Psoas muscle (tissue), 8 donors: Measurements from ENCODE around the gene FSTL5. TPM values are rescaled to one million over a fixed set of nuclear protein-coding genes. Genes with fewer than 3 reads are reported as not detected.

Experiments used
- ATAC-seq, 4 donors: fragments of 200-7000 bp; cut with Tn5 transposase; one replicate each; pipeline ENCODE4 v1.9.1; 2020; ENCODE audit warnings: moderate library complexity in 3 of 4, mild to moderate bottlenecking in 2 of 4
- DNase-seq, 2 donors: peaks; one replicate each; pipeline ENCODE4 v3.0.0-alpha.2; 2020
- H3K27ac ChIP-seq: fragments of 200-600 bp; one replicate; pipeline ENCODE4 v1.8.0; 2022
- H3K27me3 ChIP-seq, 3 donors: fragments of 200-600 bp in 1 of 3; one replicate each; pipeline versions ENCODE4 v1.6.1 to v1.8.0; 2013 to 2022; ENCODE audit warnings: low read length in 2 of 3, mild to moderate bottlenecking in 2 of 3, moderate library complexity in 1 of 3; ENCODE audit not compliant: insufficient read depth in 3 of 3
- H3K36me3 ChIP-seq, 2 donors: fragments of 200-600 bp in 1 of 2; one replicate each; pipeline versions ENCODE4 v1.6.1 to v1.8.0; 2013 to 2022; ENCODE audit warnings: low read depth in 1 of 2, mild to moderate bottlenecking in 1 of 2, moderate library complexity in 1 of 2; ENCODE audit not compliant: insufficient read depth in 1 of 2
- H3K4me1 ChIP-seq: fragments of 200-600 bp; one replicate; pipeline ENCODE4 v1.8.0; 2022
- H3K4me3 ChIP-seq: fragments of 200-600 bp; one replicate; pipeline ENCODE4 v1.8.0; 2022; ENCODE audit warnings: mild to moderate bottlenecking
- H3K9me3 ChIP-seq: fragments of 200-600 bp; one replicate; pipeline ENCODE4 v1.8.0; 2022
- WGBS, 3 donors: extraction: QIAGEN DNeasy Blood & Tissue Kit; methylation state at CpG; one replicate each; pipeline versions ENCODE4 v1.1.6 to v1.1.7; 2013; 5-methylcytosine and 5-hydroxymethylcytosine counted together
- intact Hi-C, 2 donors: fragments of 100-400 bp; cut with DNase I; formaldehyde crosslinking; loops; one replicate each; pipeline versions ENCODE4 v1.11.0 to v1.14.2; 2022
- polyA plus RNA-seq, 3 donors: library from polyadenylated mRNA; stranded (reverse); fragments of 200-250 nt; gene quantifications; one replicate each; pipeline ENCODE4 v1.2.3, GENCODE V29; 2013
- total RNA-seq, 4 donors: library from RNA; stranded (reverse); fragmentation: NEBNext Ultra II Directional in 2 of 4; extraction: Animal tissue kit (Norgen Biotek cat#: 25700) in 2 of 4; gene quantifications; one replicate each; pipeline versions ENCODE4 v1.2.1 to v1.2.4, GENCODE V29; 2021 to 2023
- TF ChIP-seq, protein P1 (sequence below): fragments of 200-600 bp; IDR thresholded peaks from one replicate; pipeline ENCODE4 v1.8.0; 2022; ENCODE audit warnings: antibody characterized with exemption
- donor health status: healthy with polysubstance abuse.
- donor health status: DM: no; HTN: no; CAD: no; lungs with moderate emphysema.
- donor health status: Bipolar disorder and iron deficiency.
- donor health status: healthy.
- donor health status: DM: yes; HTN: yes; CAD: no.
- donor health status: DM: no; HTN: no; CAD: no.
- donor health status: DM: no; HTN: no; CAD: no.
- donor health status: DM: yes; HTN: yes; CAD: no.

FSTL5 gene
- total and polyA plus RNA-seq, 7 donors, result 0.01 TPM; not detected in 4

DNA sequence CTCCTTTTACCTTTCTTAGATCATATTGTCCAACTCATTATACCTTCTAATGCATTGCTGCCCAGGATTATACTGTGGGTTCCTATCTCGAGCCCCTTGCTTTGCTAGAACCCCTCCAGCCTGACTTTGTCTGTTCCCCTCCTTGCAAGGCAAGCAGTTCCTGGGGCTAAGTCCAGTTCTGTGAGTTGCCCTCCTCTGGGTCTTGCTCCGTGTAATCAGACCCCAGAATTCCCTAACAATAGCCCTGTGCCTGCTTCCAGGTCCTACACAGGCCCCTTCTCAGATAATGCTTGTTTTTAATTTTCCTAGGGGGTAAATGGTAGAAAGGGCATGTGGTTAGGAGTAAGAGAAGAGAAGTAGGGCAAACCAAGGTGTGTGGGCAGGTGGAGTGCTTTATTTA lies 145.9 kb downstream of the FSTL5 start:
- Histone ChIP-seq H3K4me3 (no peak overlapping the region), H3K27ac (no peak overlapping the region), H3K36me3 (no peaks in the 10 kb centered on the region), H3K27me3 (no peaks in the 10 kb centered on the region), H3K4me1 (no peaks in the 10 kb centered on the region), H3K9me3 (no peaks in the 10 kb centered on the region)
- DNase-seq, result no peak
- WGBS, 3 donors, result 56 to 67% (median 63%) methylated on average over 2 of the region's 2 CpGs
- no peak for ATAC-seq
- intact Hi-C loops, result no loop called here
- TF ChIP-seq, protein P1, sequence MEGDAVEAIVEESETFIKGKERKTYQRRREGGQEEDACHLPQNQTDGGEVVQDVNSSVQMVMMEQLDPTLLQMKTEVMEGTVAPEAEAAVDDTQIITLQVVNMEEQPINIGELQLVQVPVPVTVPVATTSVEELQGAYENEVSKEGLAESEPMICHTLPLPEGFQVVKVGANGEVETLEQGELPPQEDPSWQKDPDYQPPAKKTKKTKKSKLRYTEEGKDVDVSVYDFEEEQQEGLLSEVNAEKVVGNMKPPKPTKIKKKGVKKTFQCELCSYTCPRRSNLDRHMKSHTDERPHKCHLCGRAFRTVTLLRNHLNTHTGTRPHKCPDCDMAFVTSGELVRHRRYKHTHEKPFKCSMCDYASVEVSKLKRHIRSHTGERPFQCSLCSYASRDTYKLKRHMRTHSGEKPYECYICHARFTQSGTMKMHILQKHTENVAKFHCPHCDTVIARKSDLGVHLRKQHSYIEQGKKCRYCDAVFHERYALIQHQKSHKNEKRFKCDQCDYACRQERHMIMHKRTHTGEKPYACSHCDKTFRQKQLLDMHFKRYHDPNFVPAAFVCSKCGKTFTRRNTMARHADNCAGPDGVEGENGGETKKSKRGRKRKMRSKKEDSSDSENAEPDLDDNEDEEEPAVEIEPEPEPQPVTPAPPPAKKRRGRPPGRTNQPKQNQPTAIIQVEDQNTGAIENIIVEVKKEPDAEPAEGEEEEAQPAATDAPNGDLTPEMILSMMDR, result no peak

DNA sequence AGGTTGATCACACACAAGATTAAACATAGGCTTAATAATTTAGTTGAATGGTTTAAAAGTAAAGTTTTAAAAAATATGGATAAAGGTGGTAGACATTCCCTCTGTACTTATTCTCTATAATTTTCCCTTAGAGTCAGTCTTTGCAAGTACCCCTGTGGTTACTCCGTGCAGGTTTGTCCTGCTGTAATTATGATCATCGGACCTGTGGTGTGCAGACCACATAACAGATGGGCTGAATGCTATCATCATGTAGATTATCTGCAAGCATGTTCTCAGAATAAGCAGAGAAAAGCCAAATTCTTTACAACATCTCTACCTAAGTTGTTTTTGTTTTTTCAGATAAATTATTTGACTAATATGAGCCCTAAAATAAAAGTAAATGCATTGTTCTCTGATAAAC lies 146.8 kb downstream of the FSTL5 start:
- TF ChIP-seq, protein P1, result no peak
- intact Hi-C loops, result no loop called here
- DNase-seq (no peak), ATAC-seq (no peak)
- H3K36me3 ChIP-seq, result no peaks in the 10 kb centered on the region
- no peaks in the 10 kb centered on the region for H3K9me3 ChIP-seq
- 58 to 68% (median 65%) methylated on average over 2 of the region's 2 CpGs for WGBS, 3 donors
- no peak overlapping the region for H3K27ac ChIP-seq
- H3K4me1 ChIP-seq, result no peaks in the 10 kb centered on the region
- H3K27me3 ChIP-seq, result no peaks in the 10 kb centered on the region
- no peak overlapping the region for H3K4me3 ChIP-seq

DNA sequence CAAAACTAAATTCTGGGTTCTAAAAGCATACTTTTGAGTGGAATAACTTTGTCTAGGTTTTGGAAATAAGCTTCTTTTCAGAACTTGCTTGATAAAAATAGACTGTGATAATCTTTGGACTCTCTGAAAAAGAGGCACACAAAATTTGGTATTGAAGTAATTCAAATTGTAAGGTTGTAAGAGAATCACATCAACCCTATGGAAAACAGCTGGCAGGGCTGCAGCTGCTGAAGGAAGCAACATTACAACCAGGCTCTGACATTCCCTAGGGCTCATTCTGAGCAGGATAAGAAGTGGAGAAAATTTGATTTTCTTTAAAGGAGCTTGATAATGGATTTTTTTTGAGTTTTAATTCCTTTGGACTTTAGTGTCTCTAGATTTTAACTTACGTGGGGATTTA lies 147.6 kb downstream of the FSTL5 start:
- Histone ChIP-seq H3K27ac (no peak overlapping the region), H3K9me3 (no peaks in the 10 kb centered on the region), H3K36me3 (no peaks in the 10 kb centered on the region), H3K4me3 (no peak overlapping the region), H3K27me3 (no peaks in the 10 kb centered on the region), H3K4me1 (no peaks in the 10 kb centered on the region)
- WGBS, 3 donors, result 0% methylated on average over 1 of the region's 1 CpG
- DNase-seq, result no peak
- intact Hi-C loops, result no loop called here
- ATAC-seq, result no peak
- TF ChIP-seq, protein P1, result no peak

DNA sequence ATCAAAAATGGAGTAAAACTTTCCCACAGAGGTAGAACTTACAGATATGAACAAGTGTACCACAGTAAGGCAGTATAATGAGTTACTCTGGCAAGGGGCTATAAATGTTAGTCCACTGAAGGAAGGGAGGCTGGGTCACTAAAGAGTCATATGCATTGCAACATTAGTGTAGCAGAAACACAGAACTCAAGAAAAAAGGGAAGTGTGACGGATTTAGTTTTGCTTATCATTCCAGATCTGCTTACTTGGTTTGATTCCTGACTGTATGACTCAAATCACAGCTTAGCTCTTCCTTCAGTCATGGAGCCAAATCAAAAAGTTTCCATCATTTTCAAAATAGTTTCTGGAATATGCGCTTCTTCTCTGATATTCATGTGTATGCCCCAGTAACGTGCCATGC lies 148.7 kb downstream of the FSTL5 start:
- TF ChIP-seq, protein P1, result no peak
- Histone ChIP-seq H3K9me3 (no peaks in the 10 kb centered on the region), H3K27me3 (no peaks in the 10 kb centered on the region), H3K27ac (no peak overlapping the region), H3K4me3 (no peak overlapping the region), H3K36me3 (no peaks in the 10 kb centered on the region), H3K4me1 (no peaks in the 10 kb centered on the region)
- intact Hi-C loops, result no loop called here
- ATAC-seq (no peak), DNase-seq (no peak)
- WGBS, 3 donors, result 55 to 67% (median 64%) methylated on average over 3 of the region's 3 CpGs

DNA sequence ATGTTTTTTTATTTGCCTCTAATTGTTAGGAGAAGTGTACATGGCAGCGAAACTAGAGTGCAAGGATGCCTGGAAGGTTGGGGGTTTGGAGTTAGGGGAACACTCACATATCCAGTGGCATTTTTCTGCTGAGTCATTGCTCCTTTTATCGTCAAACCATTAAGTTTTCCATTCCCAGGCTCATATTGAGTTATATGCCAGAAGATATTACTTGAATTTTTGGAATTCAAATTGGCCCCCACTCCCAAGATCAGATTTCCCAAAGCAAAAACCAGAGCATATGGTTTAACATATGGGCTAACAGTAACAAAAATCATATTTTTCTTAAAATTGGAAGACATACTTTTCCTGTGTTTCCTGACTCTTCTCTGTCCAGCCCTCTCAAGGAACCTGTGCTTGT lies 152.7 kb downstream of the FSTL5 start:
- Histone ChIP-seq H3K27ac (no peak overlapping the region), H3K36me3 (no peaks in the 10 kb centered on the region), H3K9me3 (no peaks in the 10 kb centered on the region), H3K4me3 (no peak overlapping the region), H3K27me3 (no peaks in the 10 kb centered on the region), H3K4me1 (no peaks in the 10 kb centered on the region)
- intact Hi-C loops, result no loop called here
- DNase-seq (no peak), ATAC-seq (no peak)
- 37 to 48% (median 38%) methylated on average over 2 of the region's 2 CpGs for WGBS, 3 donors
- TF ChIP-seq, protein P1, result no peak
